ENCODE results near the gene ANKS1B. TPM values are rescaled to one million over a fixed set of nuclear protein-coding genes. Genes with fewer than 3 reads are reported as not detected.

ANKS1B gene
- total RNA-seq, 4 donors from 2014 or later: 14.0 to 38.4 (median 28.6) TPM

DNA sequence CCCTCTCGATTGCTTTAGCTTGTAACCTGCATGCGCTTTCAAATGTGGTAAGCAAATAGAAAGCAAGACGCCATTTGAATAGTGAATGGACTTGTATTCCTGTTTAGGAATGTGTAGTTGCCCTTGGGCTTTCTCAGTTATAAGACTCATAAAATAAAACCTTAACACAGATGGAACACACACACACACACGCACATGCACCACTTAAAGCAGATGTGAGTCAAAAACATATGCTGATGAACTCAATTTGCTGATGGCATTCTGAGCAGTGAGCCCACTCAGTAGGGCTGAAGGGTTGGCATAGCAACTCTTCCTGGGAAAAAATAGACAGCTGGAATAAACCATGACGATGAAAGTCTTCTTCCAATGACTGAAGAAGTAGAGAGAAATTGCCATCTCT, 979.1 kb downstream of the ANKS1B start:
- no peak overlapping the region for H3K27ac ChIP-seq
- no peaks in the 10 kb centered on the region for H3K27me3 ChIP-seq
- no peaks in the 10 kb centered on the region for H3K4me1 ChIP-seq
- H3K9me3 ChIP-seq: no peaks in the 10 kb centered on the region
- no peak overlapping the region for H3K4me3 ChIP-seq
- DNase-seq (ENCODE audit: low spot score in 2 of 2): no peak
- H3K36me3 ChIP-seq: no peaks in the 10 kb centered on the region
- TF ChIP-seq, protein P1, sequence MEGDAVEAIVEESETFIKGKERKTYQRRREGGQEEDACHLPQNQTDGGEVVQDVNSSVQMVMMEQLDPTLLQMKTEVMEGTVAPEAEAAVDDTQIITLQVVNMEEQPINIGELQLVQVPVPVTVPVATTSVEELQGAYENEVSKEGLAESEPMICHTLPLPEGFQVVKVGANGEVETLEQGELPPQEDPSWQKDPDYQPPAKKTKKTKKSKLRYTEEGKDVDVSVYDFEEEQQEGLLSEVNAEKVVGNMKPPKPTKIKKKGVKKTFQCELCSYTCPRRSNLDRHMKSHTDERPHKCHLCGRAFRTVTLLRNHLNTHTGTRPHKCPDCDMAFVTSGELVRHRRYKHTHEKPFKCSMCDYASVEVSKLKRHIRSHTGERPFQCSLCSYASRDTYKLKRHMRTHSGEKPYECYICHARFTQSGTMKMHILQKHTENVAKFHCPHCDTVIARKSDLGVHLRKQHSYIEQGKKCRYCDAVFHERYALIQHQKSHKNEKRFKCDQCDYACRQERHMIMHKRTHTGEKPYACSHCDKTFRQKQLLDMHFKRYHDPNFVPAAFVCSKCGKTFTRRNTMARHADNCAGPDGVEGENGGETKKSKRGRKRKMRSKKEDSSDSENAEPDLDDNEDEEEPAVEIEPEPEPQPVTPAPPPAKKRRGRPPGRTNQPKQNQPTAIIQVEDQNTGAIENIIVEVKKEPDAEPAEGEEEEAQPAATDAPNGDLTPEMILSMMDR (IDR thresholded peaks at IDR 0.05): no peak
- TF ChIP-seq POLR2A (IDR thresholded peaks at IDR 0.05) (no peak), EP300 (IDR thresholded peaks at IDR 0.05) (no peak)
- 62 to 72% methylated on average over 5 of the region's 5 CpGs for WGBS, 2 donors

DNA sequence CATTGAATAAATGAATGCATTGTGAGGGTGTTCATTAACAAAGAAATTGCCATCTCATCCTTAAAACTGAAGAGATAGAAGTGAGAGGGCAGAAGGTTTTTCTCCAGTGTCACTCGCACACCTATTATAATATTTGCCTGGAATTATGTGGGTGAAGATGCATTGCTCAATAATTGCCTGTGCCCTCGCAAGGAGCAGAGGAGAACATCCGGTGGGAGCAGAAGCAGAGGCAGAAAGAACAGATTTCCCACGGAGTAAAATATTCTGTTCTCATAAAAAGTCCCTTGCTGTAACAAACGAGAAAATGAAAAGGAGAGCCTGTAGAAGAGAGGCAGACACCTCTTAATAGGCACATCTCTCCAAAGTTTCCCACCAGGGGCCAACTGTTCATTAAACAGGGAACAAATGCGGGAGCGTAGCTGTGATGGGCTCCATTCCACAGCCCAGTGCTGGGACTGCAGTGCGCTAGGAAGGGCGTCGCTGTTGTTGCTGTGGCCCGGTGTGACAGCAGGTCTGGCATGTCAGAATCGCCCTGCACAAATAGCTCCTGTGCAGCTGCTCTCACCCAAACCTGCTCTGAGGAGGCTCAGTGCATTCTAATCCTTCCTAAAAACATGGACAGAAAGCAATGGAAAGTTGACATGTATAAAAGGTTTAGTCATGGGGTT, 979.8 kb downstream of the ANKS1B start:
- 72 to 80% methylated on average over 12 of the region's 12 CpGs for WGBS, 2 donors
- no peaks in the 10 kb centered on the region for H3K27me3 ChIP-seq
- H3K4me3 ChIP-seq: no peak overlapping the region
- H3K27ac ChIP-seq: no peak overlapping the region
- no peaks in the 10 kb centered on the region for H3K9me3 ChIP-seq
- no peak for DNase-seq (ENCODE audit: low spot score in 2 of 2)
- no peaks in the 10 kb centered on the region for H3K4me1 ChIP-seq
- H3K36me3 ChIP-seq: no peaks in the 10 kb centered on the region
- TF ChIP-seq EP300 (IDR thresholded peaks at IDR 0.05): no peak
- no peak for TF ChIP-seq POLR2A (IDR thresholded peaks at IDR 0.05)
- TF ChIP-seq, protein P1 (IDR thresholded peaks at IDR 0.05): no peak

DNA sequence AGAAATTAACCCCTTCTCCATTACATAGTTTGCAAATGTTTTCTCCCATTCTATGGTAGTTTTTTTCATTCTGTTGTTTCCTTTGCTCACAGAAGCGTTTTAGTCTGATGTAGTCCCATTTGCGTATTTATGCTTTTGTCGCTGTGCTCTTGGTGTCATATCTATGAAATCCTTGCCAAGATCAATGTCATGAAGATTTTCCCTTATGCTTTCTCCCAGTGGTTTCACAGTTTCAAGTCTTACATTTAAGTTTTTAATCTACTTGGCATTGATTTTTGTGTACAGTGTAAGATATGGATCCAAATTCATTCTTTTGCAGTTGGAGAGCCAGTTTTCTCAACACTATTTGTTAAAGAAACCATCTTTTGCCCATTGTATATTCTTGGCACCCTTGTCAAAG, 982.0 kb downstream of the ANKS1B start:
- Histone ChIP-seq H3K4me1 (no peaks in the 10 kb centered on the region), H3K27ac (no peak overlapping the region), H3K4me3 (no peak overlapping the region), H3K27me3 (no peaks in the 10 kb centered on the region), H3K9me3 (no peaks in the 10 kb centered on the region), H3K36me3 (no peaks in the 10 kb centered on the region)
- 84 to 89% methylated on average over 3 of the region's 3 CpGs for WGBS, 2 donors
- no peak for DNase-seq (ENCODE audit: low spot score in 2 of 2)
- TF ChIP-seq EP300 (IDR thresholded peaks at IDR 0.05): no peak
- TF ChIP-seq, protein P1 (IDR thresholded peaks at IDR 0.05): no peak
- TF ChIP-seq POLR2A (IDR thresholded peaks at IDR 0.05): no peak

DNA sequence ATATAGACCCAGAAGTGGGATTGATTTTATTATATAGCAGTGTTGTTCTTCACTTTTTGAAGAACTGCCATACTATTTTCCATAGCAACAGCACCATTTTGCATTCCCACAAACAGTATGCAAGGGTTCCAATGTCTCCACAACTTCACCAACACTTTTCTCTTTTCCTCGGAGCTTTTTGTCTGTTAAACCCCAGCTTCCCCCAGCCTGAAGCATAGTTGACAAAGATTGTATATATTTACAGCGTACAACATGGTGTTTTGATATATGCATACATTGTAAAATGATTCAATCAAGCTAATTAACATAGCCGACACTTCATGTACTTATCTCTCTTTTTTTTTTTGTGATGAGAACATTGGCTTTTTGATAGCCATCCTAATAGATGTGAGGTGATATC, 982.6 kb downstream of the ANKS1B start:
- no peaks in the 10 kb centered on the region for H3K36me3 ChIP-seq
- no peaks in the 10 kb centered on the region for H3K9me3 ChIP-seq
- WGBS, 2 donors: 90 to 93% methylated on average over 3 of the region's 3 CpGs
- no peak overlapping the region for H3K27ac ChIP-seq
- H3K4me3 ChIP-seq: no peak overlapping the region
- H3K27me3 ChIP-seq: no peaks in the 10 kb centered on the region
- no peak for TF ChIP-seq POLR2A (IDR thresholded peaks at IDR 0.05)
- TF ChIP-seq EP300 (IDR thresholded peaks at IDR 0.05): no peak
- no peak for DNase-seq (ENCODE audit: low spot score in 2 of 2)
- H3K4me1 ChIP-seq: no peaks in the 10 kb centered on the region

DNA sequence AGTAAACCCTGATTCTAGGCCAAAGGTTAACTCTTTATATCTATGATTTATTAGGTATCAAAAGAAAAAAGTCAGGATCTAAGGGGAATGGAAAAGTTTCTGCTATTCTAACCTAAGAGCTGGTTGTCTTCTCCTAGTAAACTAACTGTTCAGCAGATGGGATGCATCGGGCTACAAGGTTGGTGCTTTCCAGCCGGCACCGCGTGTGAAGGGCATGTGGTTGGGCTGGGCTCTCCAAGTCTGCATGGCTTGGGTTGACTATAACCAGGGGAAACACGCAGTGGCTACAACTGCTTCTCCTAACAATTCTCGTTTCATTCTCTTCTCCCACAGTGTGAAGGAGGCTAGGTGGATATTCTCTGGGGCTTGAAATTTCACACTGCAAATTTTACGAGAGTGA, 985.2 kb downstream of the ANKS1B start:
- WGBS, 2 donors: 65 to 66% methylated on average over 7 of the region's 7 CpGs
- Histone ChIP-seq H3K9me3 (no peaks in the 10 kb centered on the region), H3K27me3 (no peaks in the 10 kb centered on the region), H3K4me1 (no peaks in the 10 kb centered on the region), H3K36me3 (no peaks in the 10 kb centered on the region), H3K4me3 (no peak overlapping the region), H3K27ac (no peak overlapping the region)
- no peak for TF ChIP-seq POLR2A (IDR thresholded peaks at IDR 0.05)
- TF ChIP-seq, protein P1 (IDR thresholded peaks at IDR 0.05): no peak
- TF ChIP-seq EP300 (IDR thresholded peaks at IDR 0.05): no peak
- no peak for DNase-seq (ENCODE audit: low spot score in 2 of 2)
